22Rv1 (cell line): ENCODE data around the gene INPP5J.
"Not testable (repeated sequence)": the region's sequence is repeated elsewhere in the genome, so short reads cannot be mapped to it uniquely, and the experiment has no call there.

Experiments used
- H3K27ac ChIP-seq: fragments of 450-650 bp; 2 replicates; pipeline ENCODE4 v1.5.1; 2017
- CTCF ChIP-seq: fragments of 450-650 bp; IDR thresholded peaks from 2 replicates; pipeline ENCODE4 v1.5.1; 2017; ENCODE audit warnings: mild to moderate bottlenecking
- ZFX ChIP-seq: fragments of 450-650 bp; IDR thresholded peaks from 2 replicates; pipeline ENCODE4 v1.6.1; 2017; ENCODE audit warnings: antibody characterized with exemption, borderline replicate concordance

The INPP5J gene

GRCh38 chr22:31122532-31123291, at the start of gene INPP5J:
Gene INPP5J (plus strand): TSS chr22:31122966. CDS start chr22:31123015, 49 bp downstream.
- no peak for TF ChIP-seq ZFX
- TF ChIP-seq CTCF, result no peak
- peak within 1 kb of the TSS; percentile 84 for H3K27ac ChIP-seq

GRCh38 chr22:31073125-31073524, 49.6 kb upstream of the INPP5J start:
- not testable (repeated sequence) for H3K27ac ChIP-seq

- H3K27ac ChIP-seq, result not testable (repeated sequence)
These were observed 49.1 kb upstream of the INPP5J start for GRCh38 chr22:31073545-31074145.

- no peak overlapping the region for H3K27ac ChIP-seq
- no peak for TF ChIP-seq ZFX
- TF ChIP-seq CTCF, result no peak
These were observed 46.8 kb upstream of the INPP5J start for GRCh38 chr22:31075961-31076360.

GRCh38 chr22:31077681-31078080, 45.1 kb upstream of the INPP5J start:
- no peak overlapping the region for H3K27ac ChIP-seq
- TF ChIP-seq ZFX (no peak), CTCF (no peak)

- not testable (repeated sequence) for H3K27ac ChIP-seq
These were observed 44.4 kb upstream of the INPP5J start for GRCh38 chr22:31078389-31078788.

- peak overlapping the region; percentile 75; the same call in 1 of the 2 replicates for H3K27ac ChIP-seq
- no peak for TF ChIP-seq CTCF
- TF ChIP-seq ZFX, result no peak
These were observed 43.6 kb upstream of the INPP5J start for GRCh38 chr22:31079095-31079642.

- TF ChIP-seq ZFX (no peak), CTCF (no peak)
- H3K27ac ChIP-seq, result peak overlapping the region; percentile 75
These were observed 42.5 kb upstream of the INPP5J start for GRCh38 chr22:31080164-31080847.
